K562 (cell line): Measurements from ENCODE around the gene RAI1. TPM values are rescaled to one million over a fixed set of nuclear protein-coding genes. Genes with fewer than 3 reads are reported as not detected.

Source experiments
- CBX5 ChIP-seq: IDR thresholded peaks from 2 replicates; pipeline ENCODE4 v1.6.1; 2014; ENCODE audit warnings: low read depth, borderline replicate concordance
- CSDE1 ChIP-seq, 2 experiments: fragments of 450-650 bp; IDR thresholded peaks; 2 replicates each; pipeline ENCODE4 v1.6.1; 2016; ENCODE audit warnings: mild to moderate bottlenecking in 1 of 2
- CTBP1 ChIP-seq: fragments of 450-650 bp; IDR thresholded peaks from 2 replicates; pipeline ENCODE4 v1.6.1; 2016; ENCODE audit warnings: borderline replicate concordance
- DACH1 ChIP-seq: fragments of 450-650 bp; IDR thresholded peaks from 2 replicates; pipeline ENCODE4 v1.6.1; 2018; ENCODE audit not compliant: partially characterized antibody
- FOXJ3 ChIP-seq: sonication (generic); formaldehyde crosslinking; IDR thresholded peaks from 2 replicates; pipeline ENCODE4 v1.4.0; 2020; ENCODE audit warnings: mild to moderate bottlenecking, missing genetic modification reagents
- HMGN3 ChIP-seq: IDR thresholded peaks from 2 replicates; pipeline ENCODE4 v1.6.1; 2011; ENCODE audit warnings: borderline replicate concordance, low read depth, mild to moderate bottlenecking, mixed read lengths, low read length; ENCODE audit not compliant: insufficient read length; ENCODE audit errors: extremely low read depth
- HNRNPK ChIP-seq: fragments of 200-400 bp; formaldehyde crosslinking; IDR thresholded peaks from one replicate; pipeline ENCODE4 v1.6.1; 2018; ENCODE audit warnings: mild to moderate bottlenecking, low read depth, low read length; ENCODE audit not compliant: poor library complexity, severe bottlenecking
- L3MBTL2 ChIP-seq: fragments of 450-650 bp; IDR thresholded peaks from 2 replicates; pipeline ENCODE4 v1.6.1; 2016; ENCODE audit warnings: mild to moderate bottlenecking, moderate library complexity
- NRF1 ChIP-seq, 2 experiments: fragments of 450-650 bp; IDR thresholded peaks in 1 of 2; conservative IDR thresholded peaks in 1 of 2; 2 replicates each; pipeline ENCODE4 v1.6.1; 2014; ENCODE audit warnings: mild to moderate bottlenecking in 2 of 2
- PHTF2 ChIP-seq: fragments of 250-450 bp; sonication (Bioruptor Pico); IDR thresholded peaks from 2 replicates; pipeline ENCODE4 v1.5.0; 2021; ENCODE audit warnings: mild to moderate bottlenecking
- SP2 ChIP-seq: IDR thresholded peaks from 2 replicates; pipeline ENCODE4 v1.6.1; 2011; ENCODE audit warnings: mild to moderate bottlenecking, low read depth, low read length, moderate library complexity; ENCODE audit not compliant: poor library complexity, severe bottlenecking; ENCODE audit errors: extremely low read depth
- SPI1 ChIP-seq: IDR thresholded peaks from 2 replicates; pipeline ENCODE4 v1.6.1; 2011; ENCODE audit warnings: low read depth, low read length, control low read depth, borderline replicate concordance
- TFE3 ChIP-seq: fragments of 450-650 bp; formaldehyde crosslinking; IDR thresholded peaks from 2 replicates; pipeline ENCODE4 v1.4.0; 2020; ENCODE audit warnings: mild to moderate bottlenecking, mixed read lengths
- ZNF184 ChIP-seq: sonication (generic); formaldehyde crosslinking; IDR thresholded peaks from 2 replicates; pipeline ENCODE4 v1.5.0; 2020; ENCODE audit warnings: missing genetic modification reagents
- ZNF518B ChIP-seq: fragments of 250-450 bp; sonication (Bioruptor Pico); IDR thresholded peaks from 2 replicates; pipeline ENCODE4 v1.5.0; 2021; ENCODE audit warnings: mild to moderate bottlenecking, moderate library complexity
- ZNF655 ChIP-seq: fragments of 250-450 bp; sonication (Bioruptor Pico); IDR thresholded peaks from 2 replicates; pipeline ENCODE4 v1.5.0; 2021
- polyA plus RNA-seq, 8 experiments: library from polyadenylated mRNA; depleted of rRNA in 4 of 8; stranded (reverse) in 5 of 8; unstranded in 3 of 8; fragments of >200 nt; fragmentation: Nextera tagmentation in 2 of 8; fragmentation: Illumina TruSeq in 1 of 8; extraction: Ambion mirVana in 2 of 8; extraction: Trizol in 1 of 8; gene quantifications; 2 replicates each; pipeline versions ENCODE4 v1.2.1 to v1.2.3, GENCODE V29; 2011 to 2014; ENCODE audit warnings: inconsistent platforms in 1 of 8, missing spikeins in 1 of 8
- total RNA-seq, 7 experiments: library from RNA; depleted of rRNA in 6 of 7; stranded (reverse); fragments of >200 nt in 6 of 7; fragmentation: Illumina TruSeq in 2 of 7; extraction: Trizol in 2 of 7; gene quantifications; 2 replicates each; pipeline versions ENCODE4 v1.2.1 to v1.2.3, GENCODE V29; 2011 to 2021; ENCODE audit warnings: low replicate concordance in 1 of 7
- TF ChIP-seq, protein P1 (sequence below): IDR thresholded peaks from 2 replicates; pipeline ENCODE4 v1.6.1; 2011; ENCODE audit not compliant: insufficient read length; ENCODE audit errors: extremely low read depth
- TF ChIP-seq, protein P2 (sequence below): fragments of 250-450 bp; sonication (Bioruptor Pico); IDR thresholded peaks from 2 replicates; pipeline ENCODE4 v1.6.1; 2021; ENCODE audit warnings: mild to moderate bottlenecking
- TF ChIP-seq, protein P3 (sequence below): sonication (generic); IDR thresholded peaks from 2 replicates; pipeline ENCODE4 v1.6.1; 2016

Gene RAI1
- total and polyA plus RNA-seq, 9 of the 15 experiments (the other 6 are each of a cell fraction or from before 2014, with no cell fraction given) = 0.68 to 19.9 (median 5.5) TPM

- TF ChIP-seq CTBP1 (no peak), SP2 (no peak), PHTF2 (CRISPR knock-in tag) (no peak), HNRNPK (no peak), ZNF184 (CRISPR knock-in tag) (no peak), NRF1 (conservative IDR thresholded peaks at IDR 0.05 in 1 of 2, IDR thresholded peaks at IDR 0.05 in 1 of 2) (peak; percentile 77 to 81), DACH1 (no peak), FOXJ3 (no peak), ZNF655 (CRISPR knock-in tag) (no peak), ZNF518B (CRISPR knock-in tag) (no peak), L3MBTL2 (peak; percentile 83), TFE3 (CRISPR knock-in tag) (no peak), CSDE1 (IDR thresholded peaks at IDR 0.05) (no peak), SPI1 (no peak), HMGN3 (peak; percentile 21), CBX5 (no peak)
- TF ChIP-seq, protein P1, sequence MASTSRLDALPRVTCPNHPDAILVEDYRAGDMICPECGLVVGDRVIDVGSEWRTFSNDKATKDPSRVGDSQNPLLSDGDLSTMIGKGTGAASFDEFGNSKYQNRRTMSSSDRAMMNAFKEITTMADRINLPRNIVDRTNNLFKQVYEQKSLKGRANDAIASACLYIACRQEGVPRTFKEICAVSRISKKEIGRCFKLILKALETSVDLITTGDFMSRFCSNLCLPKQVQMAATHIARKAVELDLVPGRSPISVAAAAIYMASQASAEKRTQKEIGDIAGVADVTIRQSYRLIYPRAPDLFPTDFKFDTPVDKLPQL = no peak
- TF ChIP-seq, protein P2, sequence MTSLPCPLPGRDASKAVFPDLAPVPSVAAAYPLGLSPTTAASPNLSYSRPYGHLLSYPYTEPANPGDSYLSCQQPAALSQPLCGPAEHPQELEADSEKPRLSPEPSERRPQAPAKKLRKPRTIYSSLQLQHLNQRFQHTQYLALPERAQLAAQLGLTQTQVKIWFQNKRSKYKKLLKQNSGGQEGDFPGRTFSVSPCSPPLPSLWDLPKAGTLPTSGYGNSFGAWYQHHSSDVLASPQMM (CRISPR knock-in tag) = no peak
- TF ChIP-seq, protein P3, sequence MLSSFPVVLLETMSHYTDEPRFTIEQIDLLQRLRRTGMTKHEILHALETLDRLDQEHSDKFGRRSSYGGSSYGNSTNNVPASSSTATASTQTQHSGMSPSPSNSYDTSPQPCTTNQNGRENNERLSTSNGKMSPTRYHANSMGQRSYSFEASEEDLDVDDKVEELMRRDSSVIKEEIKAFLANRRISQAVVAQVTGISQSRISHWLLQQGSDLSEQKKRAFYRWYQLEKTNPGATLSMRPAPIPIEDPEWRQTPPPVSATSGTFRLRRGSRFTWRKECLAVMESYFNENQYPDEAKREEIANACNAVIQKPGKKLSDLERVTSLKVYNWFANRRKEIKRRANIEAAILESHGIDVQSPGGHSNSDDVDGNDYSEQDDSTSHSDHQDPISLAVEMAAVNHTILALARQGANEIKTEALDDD = no peak
Measured at GRCh38 chr17:17812211-17813054, 131.2 kb downstream of the RAI1 start (continued).
